HK-2 (cell line): ENCODE results near the gene KHDC4.
A peak's percentile ranks its signal among the peaks of the same experiment; 100 is the strongest.

Experiments used
- DNase-seq: peaks from one replicate; pipeline ENCODE4 v3.0.0-alpha.2; 2018; ENCODE audit not compliant: unreplicated experiment

KHDC4 gene

GRCh38 chr1:155934097-155934935, at the start of gene KHDC4:
TSS of gene KHDC4 (minus strand) at chr1:155934413. CDS start at chr1:155934373, 40 bp downstream.
- peak; percentile 94 for DNase-seq

DNA sequence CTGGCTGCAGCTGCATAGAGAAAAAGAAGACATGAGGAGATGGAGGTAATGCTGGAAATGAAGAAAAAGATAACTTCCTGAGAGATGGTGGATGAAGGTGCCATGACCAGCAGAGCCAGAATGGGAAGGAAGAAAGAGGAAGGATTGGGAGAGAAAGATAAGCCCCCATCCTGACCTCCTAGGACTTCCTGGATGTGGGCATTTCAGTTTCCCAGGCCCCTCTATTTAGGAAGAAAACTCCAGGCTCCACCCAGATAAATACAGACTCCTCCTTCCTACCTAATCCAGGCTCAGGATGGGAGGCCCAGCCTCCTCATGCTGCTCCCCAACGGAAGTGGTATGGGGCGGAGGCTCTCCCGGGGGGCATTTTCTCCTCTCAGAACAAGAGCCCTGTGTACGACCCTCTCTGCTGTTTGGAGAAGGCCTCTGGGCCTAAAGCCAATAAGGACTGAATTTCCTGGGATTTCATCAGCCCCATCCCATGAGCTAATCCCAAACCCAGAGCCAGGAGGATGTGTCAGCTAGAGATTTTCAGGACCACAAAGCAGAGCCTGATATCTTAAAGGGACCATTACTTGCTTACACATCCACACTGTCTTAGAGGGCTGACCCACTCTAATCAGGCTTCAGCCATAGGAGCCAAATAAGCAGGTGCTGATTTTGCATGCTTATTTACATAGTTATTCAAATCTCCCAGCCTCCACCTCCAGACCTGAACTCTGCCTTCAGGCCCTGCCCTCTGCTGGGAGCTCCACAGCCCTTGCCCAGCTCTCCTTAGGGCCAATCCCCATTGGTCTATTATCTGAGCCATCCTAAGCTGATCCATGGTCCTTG, 49.2 kb upstream of the KHDC4 start:
- no peak for DNase-seq

DNA sequence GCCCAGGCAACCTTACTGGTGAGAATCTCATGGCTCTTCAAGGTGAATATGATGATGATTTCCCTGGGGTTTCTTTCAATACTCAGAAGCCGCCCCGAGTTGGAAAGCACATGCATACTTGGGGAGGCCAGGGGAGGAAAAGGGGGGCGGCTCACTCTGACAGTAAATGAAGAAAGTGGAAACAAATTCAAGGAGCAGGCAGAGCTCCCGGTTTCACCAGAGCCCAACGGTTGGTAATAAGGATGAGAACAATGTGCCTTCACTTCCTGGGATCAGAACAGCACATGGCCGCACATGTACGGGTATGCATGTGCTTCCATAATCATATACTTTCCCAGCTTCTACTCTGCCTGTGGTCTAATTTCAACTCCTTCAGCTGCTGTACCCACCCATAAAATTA, 47.9 kb upstream of the KHDC4 start:
- no peak for DNase-seq

DNA sequence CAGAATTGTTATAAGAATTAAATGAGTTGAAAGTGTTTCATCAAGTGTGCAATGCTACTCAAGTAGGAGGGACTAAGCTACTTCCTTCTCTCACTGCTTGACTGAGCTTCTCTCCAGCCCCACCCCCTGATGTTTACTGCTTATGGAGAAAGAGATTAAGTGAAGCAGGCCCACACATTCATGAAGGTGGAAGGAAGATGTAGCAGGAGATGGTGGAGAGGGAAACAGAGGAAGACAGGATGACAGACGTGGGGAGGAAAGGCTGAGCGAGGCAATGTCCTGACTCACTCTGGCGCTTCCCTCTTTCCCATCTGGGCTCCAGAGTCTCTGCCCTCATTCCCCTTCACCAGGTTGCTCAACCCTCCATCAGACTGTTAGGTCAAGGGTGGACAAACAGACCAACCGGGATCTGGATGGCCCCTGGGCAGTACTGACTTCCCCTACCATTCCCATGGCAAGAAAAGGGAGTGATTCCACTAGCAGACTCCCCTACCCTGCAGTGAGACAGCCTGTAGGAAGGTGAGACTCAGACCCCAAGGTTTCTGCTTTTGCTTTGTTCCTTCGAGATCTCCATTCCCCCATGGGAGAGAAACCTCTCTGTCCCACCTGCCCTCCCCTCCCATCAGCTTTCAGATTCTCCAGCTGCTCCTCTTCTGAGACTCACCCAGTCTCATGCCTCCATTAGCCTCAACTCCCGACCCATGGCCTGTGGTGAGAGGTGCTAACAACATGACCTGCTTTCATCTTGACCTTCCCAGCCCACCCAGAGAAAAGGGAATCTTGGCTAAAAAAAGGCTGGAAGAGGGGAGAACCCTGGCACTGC, 47.3 kb upstream of the KHDC4 start:
- no peak for DNase-seq

GRCh38 chr1:155979597-155980343, 45.6 kb upstream of the KHDC4 start:
- DNase-seq, result no peak

DNA sequence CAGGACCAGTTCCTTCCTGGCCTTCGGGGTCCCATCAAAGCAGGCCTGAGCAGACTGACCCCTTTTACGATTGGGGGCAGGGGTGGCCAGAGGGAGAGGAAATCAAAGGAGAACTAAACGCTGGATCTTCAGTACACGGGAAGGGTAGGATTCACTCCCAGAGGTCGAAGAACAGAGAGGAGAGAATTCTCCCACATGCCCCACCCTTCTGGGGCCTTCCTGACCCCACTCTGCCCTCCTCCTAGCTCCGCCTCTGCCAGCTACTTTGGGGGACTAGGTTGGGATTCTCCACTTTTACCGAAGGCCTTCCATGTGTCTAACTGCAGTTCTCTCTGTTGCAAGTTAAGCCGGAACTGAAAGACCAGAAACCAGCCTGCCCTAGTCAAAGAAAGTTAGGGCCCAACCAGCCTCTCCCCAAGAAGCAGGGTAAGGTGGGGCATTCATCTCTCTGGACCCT, 44.8 kb upstream of the KHDC4 start:
- DNase-seq, result no peak

DNA sequence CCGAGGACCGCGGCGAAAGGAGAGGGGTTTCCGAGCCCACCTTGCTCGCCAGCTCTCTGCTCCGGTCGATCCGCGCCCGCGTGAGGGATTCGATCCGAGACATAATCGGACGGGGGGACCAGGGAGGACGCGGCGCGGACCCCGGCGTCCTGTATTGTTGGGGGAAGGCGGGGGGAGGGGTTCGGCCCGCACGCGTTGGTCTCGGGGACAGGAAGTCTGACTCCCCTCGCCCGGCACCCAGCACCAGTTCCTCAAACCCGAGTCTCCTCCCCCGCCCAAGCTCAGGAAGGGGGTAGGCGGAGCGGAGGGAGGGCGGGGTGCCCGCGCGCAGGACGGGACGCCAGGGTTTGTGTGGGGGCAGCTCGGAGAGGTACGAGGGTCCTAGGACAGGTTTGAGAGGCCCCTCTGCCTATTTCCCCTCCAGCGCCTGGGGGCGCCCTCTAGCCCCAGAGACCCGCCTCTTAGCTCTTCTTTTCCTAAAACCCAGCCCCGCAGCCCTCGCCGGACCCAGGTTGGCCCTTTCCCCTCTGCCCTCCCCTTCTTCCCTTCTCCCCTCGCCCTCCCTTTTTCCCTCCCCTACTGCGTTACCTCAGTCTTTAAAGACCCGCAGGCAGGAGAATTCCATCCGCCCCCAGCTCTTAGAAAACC, 44.2 kb upstream of the KHDC4 start, which contains the start of gene ARHGEF2:
Gene ARHGEF2, minus strand, starts transcription at position 223 of the 648 bp plus-strand sequence. Its CDS starts 120 bp downstream, at position 103.
- peak; percentile 79 for DNase-seq

GRCh38 chr1:155977690-155978324, 43.6 kb upstream of the KHDC4 start:
- DNase-seq, result no peak

DNA sequence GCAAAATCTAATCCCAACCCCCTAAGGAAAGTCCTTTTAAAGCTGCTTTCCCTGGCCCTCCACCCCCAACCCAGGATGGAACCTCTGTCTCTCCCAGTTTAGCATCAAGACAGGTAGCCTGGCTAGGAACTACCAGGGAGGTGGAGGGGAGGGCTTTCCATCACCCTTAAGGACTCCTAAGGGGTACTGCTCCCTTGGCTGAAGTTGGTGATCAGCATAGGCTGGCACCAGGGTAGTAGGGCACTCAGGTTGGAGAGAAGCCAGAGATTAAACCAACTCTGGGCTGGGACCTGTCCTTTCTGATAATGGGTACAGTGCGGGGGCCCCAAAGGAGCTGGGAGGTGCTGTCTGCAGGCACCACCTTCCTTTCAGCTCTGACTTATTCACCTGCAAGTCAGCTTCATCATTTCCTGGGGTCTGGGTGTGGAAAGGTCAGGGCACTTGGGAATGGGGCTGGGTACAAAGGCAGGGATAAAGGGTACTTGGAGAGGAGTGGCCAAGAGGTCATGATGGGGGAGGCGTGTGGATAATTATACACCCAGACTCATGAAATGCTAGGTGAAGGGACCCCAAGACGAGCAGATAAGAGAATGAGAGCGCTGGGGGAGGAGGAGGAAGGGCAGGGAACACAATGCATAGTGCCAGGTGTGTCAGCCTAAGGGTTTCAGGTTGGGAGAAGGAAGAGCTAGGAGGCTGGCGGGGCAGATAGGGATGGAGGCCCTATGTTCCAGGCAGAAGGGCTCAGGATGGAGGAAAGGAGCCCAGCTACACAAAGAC, 42.9 kb upstream of the KHDC4 start:
- no peak for DNase-seq

- DNase-seq, result no peak
Observed at GRCh38 chr1:155976062-155976912, 42.1 kb upstream of the KHDC4 start.

DNA sequence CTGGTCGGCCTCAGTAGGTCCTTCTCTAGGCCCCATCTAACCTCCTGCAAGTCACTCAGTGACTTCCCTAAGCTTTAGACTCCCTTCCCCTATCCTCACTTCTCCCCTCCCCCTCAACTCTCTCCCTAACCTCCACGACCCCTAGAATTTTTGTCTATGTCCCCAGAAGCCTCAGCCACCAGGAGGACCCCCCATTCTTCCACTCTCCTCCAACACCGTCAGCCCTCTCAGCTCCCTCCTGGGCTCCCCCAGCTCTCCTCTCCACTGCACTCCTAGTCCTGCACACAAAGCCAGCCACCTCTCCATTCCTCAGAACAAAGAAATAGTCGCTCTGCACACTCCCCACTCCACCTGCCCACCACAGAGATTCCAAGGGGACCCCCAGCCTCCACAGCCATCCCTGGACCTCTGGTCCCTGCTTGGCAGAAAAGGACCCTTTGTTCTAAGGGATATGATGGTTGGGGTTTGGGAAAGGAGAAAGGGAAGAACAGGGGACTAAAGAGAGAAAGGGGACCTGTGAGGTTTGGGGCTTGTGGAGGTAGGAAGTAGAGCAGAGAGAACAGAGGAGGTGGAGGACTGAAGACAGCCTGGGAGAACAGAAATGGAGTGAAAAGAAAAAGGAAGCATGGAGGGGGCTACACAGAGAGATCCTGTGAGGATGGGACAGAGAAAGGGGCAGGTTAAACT, 41.3 kb upstream of the KHDC4 start:
- DNase-seq, result no peak

GRCh38 chr1:155974208-155975115, 40.2 kb upstream of the KHDC4 start:
- no peak for DNase-seq

GRCh38 chr1:155973723-155974122, 39.5 kb upstream of the KHDC4 start:
- DNase-seq, result no peak

DNA sequence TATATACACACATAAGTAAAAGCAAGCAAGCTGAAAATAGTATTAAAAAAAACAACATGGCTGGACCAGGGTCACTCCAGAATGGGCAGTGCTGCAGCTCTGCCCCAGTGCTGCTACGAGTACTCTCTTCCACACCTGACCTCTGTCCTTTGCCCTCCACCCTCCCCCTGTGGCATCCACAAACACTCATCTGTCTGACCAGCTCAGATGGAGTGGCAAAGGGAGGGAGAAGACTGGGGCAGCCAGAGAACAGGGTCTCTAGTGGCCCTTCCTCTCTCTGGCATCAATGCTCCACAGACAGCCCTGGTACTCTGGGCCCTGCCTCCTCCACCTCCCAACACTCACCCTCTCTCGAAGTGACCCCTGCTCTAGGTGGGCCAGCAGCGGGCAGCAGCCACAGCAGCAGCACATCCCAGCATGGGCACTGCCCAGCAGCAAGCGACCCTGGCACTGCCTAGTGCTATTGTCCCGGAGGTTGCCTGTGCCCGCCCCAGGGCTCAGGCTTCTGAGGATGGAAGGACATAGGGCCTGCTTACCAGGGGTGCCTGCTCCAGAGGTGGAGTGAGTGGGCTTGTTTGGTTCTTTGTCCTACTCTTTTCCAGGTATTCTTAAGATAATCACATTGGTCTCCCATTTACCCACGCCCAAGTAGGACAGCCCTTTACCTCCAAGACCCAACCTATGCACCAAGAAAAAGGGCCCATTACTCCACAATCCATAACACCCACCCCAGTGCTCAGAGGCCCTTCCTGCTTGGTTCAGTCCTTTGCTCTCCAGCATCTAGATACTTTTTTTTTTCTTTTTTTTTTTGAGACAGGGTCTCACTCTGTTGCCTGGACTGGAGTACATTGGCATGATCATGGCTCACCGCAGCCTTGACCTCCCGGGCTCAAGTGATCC, 37.9 kb upstream of the KHDC4 start:
- no peak for DNase-seq

- DNase-seq, result peak; percentile 81
Observed at GRCh38 chr1:155970531-155971167, 36.4 kb upstream of the KHDC4 start.
